Mucosa of descending colon (tissue), 3 donors: Measurements from ENCODE around the gene FAM117A. TPM values are rescaled to one million over a fixed set of nuclear protein-coding genes. Genes with fewer than 3 reads are reported as not detected.

Experiments used
- ATAC-seq: fragments of 200-7000 bp; cut with Tn5 transposase; one replicate; pipeline ENCODE4 v1.9.1; 2020; ENCODE audit warnings: mild to moderate bottlenecking, moderate library complexity
- DNase-seq, 3 donors: peaks; one replicate each; pipeline ENCODE4 v3.0.0-alpha.2; 2020
- H3K36me3 ChIP-seq: fragments of 200-600 bp; one replicate; pipeline ENCODE4 v1.8.0; 2021; ENCODE audit warnings: low read depth, mild to moderate bottlenecking
- H3K4me1 ChIP-seq: fragments of 200-600 bp; one replicate; pipeline ENCODE4 v1.8.0; 2021; ENCODE audit warnings: low read depth, mild to moderate bottlenecking
- H3K4me3 ChIP-seq: fragments of 200-600 bp; one replicate; pipeline ENCODE4 v1.8.0; 2021; ENCODE audit warnings: mild to moderate bottlenecking
- H3K9me3 ChIP-seq: fragments of 200-600 bp; one replicate; pipeline ENCODE4 v1.8.0; 2021; ENCODE audit warnings: mild to moderate bottlenecking
- intact Hi-C, 2 donors: fragments of 100-400 bp; cut with DNase I in 1 of 2; cut with micrococcal nuclease in 1 of 2; formaldehyde crosslinking; loops; one replicate each; pipeline versions ENCODE4 v1.11.0 to v1.11.1; 2022; cut with DNase I, micrococcal nuclease
- total RNA-seq, 3 donors: library from RNA; stranded (reverse); fragmentation: NEBNext Ultra II Directional in 2 of 3; extraction: Animal tissue kit (Norgen Biotek cat#: 25700) in 2 of 3; gene quantifications; one replicate each; pipeline versions ENCODE4 v1.2.1 to v1.2.4, GENCODE V29; 2021 to 2023
- TF ChIP-seq, protein P1 (sequence below): fragments of 200-600 bp; IDR thresholded peaks from one replicate; pipeline ENCODE4 v1.8.0; 2022; ENCODE audit warnings: antibody characterized with exemption, mild to moderate bottlenecking
- donor health status: DM: no; HTN: no; CAD: no; lungs with moderate emphysema.
- donor health status: DM: no; HTN: no; CAD: no.
- donor health status: DM: no; HTN: yes; CAD: no.

The FAM117A gene
- total RNA-seq, 3 donors from 2014 or later, result 6.5 to 22.0 (median 8.8) TPM

DNA sequence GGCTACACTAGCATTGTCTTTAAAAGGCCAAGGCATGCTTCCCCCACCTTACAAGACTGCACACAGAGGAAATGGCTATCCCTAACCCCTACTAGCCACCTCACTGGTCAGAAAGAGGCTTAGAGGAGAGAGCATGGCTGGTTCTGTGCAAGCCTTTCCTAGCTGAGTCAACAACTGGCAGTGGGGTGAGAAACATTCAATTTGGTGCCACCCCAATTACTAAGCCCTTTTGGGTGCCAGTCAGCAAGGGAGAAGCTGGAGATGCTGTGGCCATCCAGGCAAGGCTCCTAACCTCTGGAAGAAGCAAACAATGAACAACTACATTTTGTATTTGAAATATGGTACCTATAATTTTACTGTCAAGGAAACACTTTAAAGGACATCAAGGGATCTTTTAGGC, 19.9 kb upstream of the FAM117A start:
- no peaks in the 10 kb centered on the region for H3K9me3 ChIP-seq
- H3K4me1 ChIP-seq, result peaks cover 6% of the 10 kb centered on the region
- DNase-seq (no peak), ATAC-seq (no peak)
- no peaks in the 10 kb centered on the region for H3K36me3 ChIP-seq
- TF ChIP-seq, protein P1, sequence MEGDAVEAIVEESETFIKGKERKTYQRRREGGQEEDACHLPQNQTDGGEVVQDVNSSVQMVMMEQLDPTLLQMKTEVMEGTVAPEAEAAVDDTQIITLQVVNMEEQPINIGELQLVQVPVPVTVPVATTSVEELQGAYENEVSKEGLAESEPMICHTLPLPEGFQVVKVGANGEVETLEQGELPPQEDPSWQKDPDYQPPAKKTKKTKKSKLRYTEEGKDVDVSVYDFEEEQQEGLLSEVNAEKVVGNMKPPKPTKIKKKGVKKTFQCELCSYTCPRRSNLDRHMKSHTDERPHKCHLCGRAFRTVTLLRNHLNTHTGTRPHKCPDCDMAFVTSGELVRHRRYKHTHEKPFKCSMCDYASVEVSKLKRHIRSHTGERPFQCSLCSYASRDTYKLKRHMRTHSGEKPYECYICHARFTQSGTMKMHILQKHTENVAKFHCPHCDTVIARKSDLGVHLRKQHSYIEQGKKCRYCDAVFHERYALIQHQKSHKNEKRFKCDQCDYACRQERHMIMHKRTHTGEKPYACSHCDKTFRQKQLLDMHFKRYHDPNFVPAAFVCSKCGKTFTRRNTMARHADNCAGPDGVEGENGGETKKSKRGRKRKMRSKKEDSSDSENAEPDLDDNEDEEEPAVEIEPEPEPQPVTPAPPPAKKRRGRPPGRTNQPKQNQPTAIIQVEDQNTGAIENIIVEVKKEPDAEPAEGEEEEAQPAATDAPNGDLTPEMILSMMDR, result no peak
- no peak overlapping the region for H3K4me3 ChIP-seq
- intact Hi-C loops, result no loop called here

DNA sequence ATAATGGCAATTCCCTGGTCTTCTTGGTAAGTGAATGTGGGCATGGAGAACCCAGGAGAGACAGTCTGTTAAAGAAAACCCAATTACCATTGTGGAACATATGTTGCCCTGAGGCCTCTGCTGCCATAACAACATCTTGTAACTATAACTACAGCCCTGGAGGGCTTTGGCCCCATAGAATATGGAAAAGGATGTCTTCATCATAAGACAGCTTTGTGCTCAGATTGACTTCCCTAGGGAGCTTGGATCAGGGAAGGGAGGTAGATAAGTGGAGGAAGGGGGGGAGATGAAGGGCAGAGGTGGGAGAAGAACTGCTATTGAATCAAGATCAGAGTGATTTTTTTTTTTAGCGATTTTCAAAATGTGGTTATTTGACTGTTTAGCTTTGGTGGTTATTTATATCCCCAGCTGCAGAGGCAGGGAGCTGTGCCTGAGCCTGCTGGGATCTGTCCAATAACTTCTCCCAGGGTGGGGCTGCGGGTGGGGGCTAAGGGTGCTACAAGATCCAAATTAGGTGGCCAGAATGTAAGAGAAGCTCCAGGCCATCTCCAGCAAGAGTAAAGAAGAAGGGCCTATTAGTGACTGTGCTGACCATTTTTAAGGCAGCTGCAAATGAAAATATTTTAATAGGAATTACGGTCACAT, 19.3 kb upstream of the FAM117A start:
- Histone ChIP-seq H3K4me1 (peaks cover 6% of the 10 kb centered on the region), H3K9me3 (no peaks in the 10 kb centered on the region), H3K4me3 (no peak overlapping the region), H3K36me3 (no peaks in the 10 kb centered on the region)
- intact Hi-C loops, result no loop called here
- no peak for ATAC-seq
- no peak for DNase-seq
- TF ChIP-seq, protein P1, result no peak

DNA sequence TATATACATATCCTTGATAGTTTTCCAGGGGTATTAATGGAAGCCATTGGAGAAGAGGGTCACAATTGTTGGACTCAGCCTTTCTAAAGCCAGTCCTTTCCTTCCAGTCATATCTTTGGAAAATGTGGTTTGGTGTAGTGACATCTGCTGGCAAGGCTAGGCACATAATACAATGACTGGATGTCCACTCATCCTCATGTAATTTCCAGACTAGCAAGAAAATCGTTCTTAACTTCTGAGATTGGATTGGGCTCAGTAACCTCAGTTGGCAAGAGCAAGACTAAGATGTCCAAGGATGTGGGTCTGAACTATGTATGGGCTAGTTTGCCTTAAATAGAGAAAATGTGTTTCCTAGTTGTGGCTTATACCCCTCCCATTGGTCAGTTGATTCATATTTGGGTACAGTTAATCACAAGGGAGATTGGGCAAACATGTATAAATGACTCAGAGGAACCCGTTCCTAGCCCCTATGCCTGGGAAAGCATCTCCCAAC, 15.9 kb upstream of the FAM117A start:
- intact Hi-C loops, result loop anchor here in 1 of 2 donors (10.0 kb wide), 1 partner anchor 75 kb away; the partner anchor contains the start of gene SLC35B1
- no peaks in the 10 kb centered on the region for H3K9me3 ChIP-seq
- TF ChIP-seq, protein P1, result no peak
- peak in 1 of 3 donors; percentile 66 for DNase-seq
- no peaks in the 10 kb centered on the region for H3K36me3 ChIP-seq
- no peaks in the 10 kb centered on the region for H3K4me1 ChIP-seq
- no peak overlapping the region for H3K4me3 ChIP-seq
- ATAC-seq, result peak; percentile 67

DNA sequence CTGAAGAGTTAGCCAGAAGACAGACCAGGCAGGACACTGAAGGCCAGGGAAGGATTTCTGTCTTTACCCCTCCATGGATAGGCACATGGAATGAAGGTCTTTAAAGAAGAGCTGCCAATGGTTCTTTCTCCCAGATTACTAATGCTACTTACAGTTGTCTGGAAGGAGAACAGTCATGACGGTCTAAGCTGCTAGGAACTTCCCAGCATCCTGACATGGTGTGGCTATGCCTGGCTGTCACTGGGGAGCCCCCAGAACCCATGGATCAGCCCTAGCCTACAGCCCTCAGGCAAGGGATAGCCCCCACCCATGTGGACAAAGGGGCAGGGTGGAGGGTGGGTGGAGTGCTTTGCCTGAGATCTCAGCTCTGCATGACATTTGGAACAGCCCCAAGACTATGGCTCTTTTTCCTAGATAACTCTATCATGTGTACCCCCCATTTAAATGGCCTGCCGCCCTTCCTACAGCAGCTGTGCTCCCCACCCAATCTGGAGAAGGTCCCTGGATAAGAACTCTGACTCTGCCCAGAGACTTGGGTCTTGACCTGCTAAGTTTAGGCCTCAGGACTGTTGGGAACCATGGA, 15.3 kb upstream of the FAM117A start:
- ATAC-seq, result no peak
- Histone ChIP-seq H3K4me1 (no peaks in the 10 kb centered on the region), H3K36me3 (no peaks in the 10 kb centered on the region), H3K4me3 (no peak overlapping the region), H3K9me3 (no peaks in the 10 kb centered on the region)
- no peak for DNase-seq
- intact Hi-C loops, result loop anchor here in 1 of 2 donors (10.0 kb wide), 1 partner anchor 74 kb away; the partner anchor contains the start of gene SLC35B1
- TF ChIP-seq, protein P1, result no peak

DNA sequence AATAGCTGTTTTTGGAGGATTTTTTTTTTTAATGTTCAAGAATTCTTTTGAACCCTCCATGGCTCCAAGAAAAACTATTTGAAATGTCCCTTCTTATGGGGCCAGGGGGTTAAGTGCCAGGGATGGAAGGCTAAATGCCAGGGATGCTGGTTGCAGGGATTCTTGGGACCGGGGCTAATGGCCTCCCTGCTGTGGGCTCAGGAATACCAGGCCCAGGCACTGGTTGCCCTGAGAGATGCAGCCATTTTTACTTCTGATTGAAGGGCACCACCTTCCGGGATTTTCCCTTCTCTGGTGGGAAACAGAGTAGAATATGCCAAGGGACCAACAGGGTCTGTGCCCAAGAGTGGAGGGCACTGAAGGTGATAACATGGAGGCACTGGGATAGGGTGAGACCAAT, 13.6 kb upstream of the FAM117A start:
- TF ChIP-seq, protein P1, result no peak
- Histone ChIP-seq H3K9me3 (no peaks in the 10 kb centered on the region), H3K4me1 (no peaks in the 10 kb centered on the region), H3K36me3 (no peaks in the 10 kb centered on the region), H3K4me3 (no peak overlapping the region)
- DNase-seq, result no peak
- intact Hi-C loops, result loop anchor here in 1 of 2 donors (10.0 kb wide), 1 partner anchor 73 kb away; the partner anchor contains the start of gene SLC35B1
- no peak for ATAC-seq
